OCI-LY3 (cell line): ENCODE measurements around the gene MIPOL1.

ENCODE experiments used
- H2AFZ ChIP-seq: fragments of 200-600, 300-600 bp; shearing (Covaris generic); 2 replicates; pipeline ENCODE4 v1.6.0; 2014; ENCODE audit warnings: antibody characterized with exemption, low read depth, low read length
- H3K27ac ChIP-seq: fragments of 200-600, 300-600 bp; sonication (generic); 2 replicates; pipeline ENCODE4 v1.5.1; 2014; ENCODE audit warnings: mild to moderate bottlenecking, low read length, moderate library complexity, mixed read lengths
- H3K27me3 ChIP-seq: fragments of 200-600, 300-600 bp; sonication (generic); 2 replicates; pipeline ENCODE4 v1.6.1; 2014; ENCODE audit warnings: low read depth, low read length, mixed read lengths
- H3K36me3 ChIP-seq: fragments of 200-600, 300-600 bp; sonication (generic); replicated peaks from 2 replicates; pipeline ENCODE3; 2014; ENCODE audit warnings: low read depth, low read length, mixed read lengths
- H3K4me1 ChIP-seq: fragments of 300-600, 200-600 bp; sonication (generic); 2 replicates; pipeline ENCODE4 v1.6.1; 2014; ENCODE audit warnings: low read length, mixed read lengths
- H3K4me2 ChIP-seq: fragments of 200-600, 300-600 bp; sonication (generic); 2 replicates; pipeline ENCODE4 v1.6.1; 2014; ENCODE audit warnings: low read length, mixed read lengths
- H3K4me3 ChIP-seq: fragments of 300-600, 200-600 bp; sonication (generic); 2 replicates; pipeline ENCODE4 v1.5.1; 2014; ENCODE audit warnings: antibody characterized with exemption, mild to moderate bottlenecking, low read length, moderate library complexity
- H3K79me2 ChIP-seq: fragments of 300-600, 200-600 bp; shearing (Covaris generic); 2 replicates; pipeline ENCODE4 v1.6.1; 2014; ENCODE audit warnings: mild to moderate bottlenecking, low read length, mixed read lengths
- H3K9ac ChIP-seq: fragments of 300-600, 200-600 bp; shearing (Covaris generic); 2 replicates; pipeline ENCODE4 v1.6.0; 2014; ENCODE audit warnings: mild to moderate bottlenecking, low read length, moderate library complexity
- H3K9me3 ChIP-seq: fragments of 200-600, 300-600 bp; shearing (Covaris generic); 2 replicates; pipeline ENCODE4 v1.6.1; 2014; ENCODE audit warnings: low read length, mixed read lengths; ENCODE audit not compliant: insufficient read depth
- H4K20me1 ChIP-seq: fragments of 200-600, 300-600 bp; sonication (generic); 2 replicates; pipeline ENCODE4 v1.6.1; 2016; ENCODE audit warnings: low read length, mixed read lengths; ENCODE audit not compliant: insufficient read depth
- EZH2phosphoT487 ChIP-seq: fragments of 200-600 bp; shearing (Covaris generic); IDR thresholded peaks from 2 replicates; pipeline ENCODE4 v1.6.1; 2018; ENCODE audit warnings: antibody characterized with exemption, mixed run types, low read depth
- TF ChIP-seq, protein P1 (sequence below): fragments of 200-600, 300-600 bp; sonication (generic); IDR thresholded peaks from 2 replicates; pipeline ENCODE4 v1.5.1; 2014; ENCODE audit warnings: antibody characterized with exemption, low read length, low read depth

The MIPOL1 gene

DNA sequence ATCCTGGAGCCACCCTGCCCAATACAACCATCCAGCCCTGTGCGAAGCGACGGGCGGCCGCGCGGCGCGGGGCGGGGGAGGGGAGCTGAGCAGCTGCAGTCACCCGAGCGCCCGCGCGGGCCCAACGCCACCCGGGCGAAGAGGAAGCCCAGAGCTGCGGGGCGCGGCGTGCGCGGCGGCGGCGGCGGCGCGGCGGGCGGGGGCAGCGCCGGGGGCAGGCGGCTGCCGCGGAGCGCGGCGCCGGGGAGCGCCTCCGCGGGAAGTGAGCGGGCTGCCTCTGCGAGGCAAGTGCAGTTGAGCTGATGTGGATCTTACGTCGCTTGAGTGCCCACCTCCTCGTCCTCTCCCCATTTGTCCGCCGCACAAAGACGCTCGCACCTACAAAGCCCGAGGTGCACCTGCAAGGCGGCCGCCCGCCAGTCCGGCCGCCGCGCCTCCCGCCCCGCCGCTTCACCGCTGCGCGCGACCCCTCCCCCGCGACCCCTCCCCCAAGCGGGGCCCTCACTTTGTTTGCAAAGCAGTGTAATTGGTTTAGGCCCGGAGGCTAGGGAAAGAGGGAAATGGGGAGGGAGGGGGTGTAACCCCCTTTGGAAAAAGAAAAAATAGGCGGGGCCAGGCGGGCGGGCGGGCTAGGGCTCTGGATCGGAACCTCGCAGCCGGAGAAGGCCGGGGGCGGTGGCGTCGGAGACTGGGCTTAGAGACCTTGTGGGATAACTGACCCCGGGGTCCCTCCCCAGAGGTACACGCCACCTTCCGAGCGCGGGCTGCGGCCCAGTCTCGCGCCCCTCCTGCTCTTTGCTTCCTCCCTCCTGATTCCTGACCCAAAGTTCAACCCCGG, 397.5 kb downstream of the MIPOL1 start, which contains the start of the genes FOXA1 and TTC6:
Gene FOXA1 (minus strand): TSS at position 279 of the 838 bp plus-strand sequence. CDS start 277 bp downstream, at position 2.
Gene TTC6 (plus strand): TSS at position 659 of the 838 bp plus-strand sequence. CDS start 26,436 bp downstream, outside the sequence.
- Histone ChIP-seq H2AFZ (no peak within 1 kb of the TSS), H3K9me3 (no peaks in the 10 kb centered on the region), H3K27me3 (no peaks in the 10 kb centered on the region), H3K79me2 (no peaks in the 10 kb centered on the region), H3K4me2 (no peak within 1 kb of the TSS), H3K4me3 (no peak within 1 kb of the TSS), H3K27ac (no peak within 1 kb of the TSS), H3K9ac (no peak within 1 kb of the TSS), H3K36me3 (no peaks in the 10 kb centered on the region), H3K4me1 (no peaks in the 10 kb centered on the region), H4K20me1 (no peaks in the 10 kb centered on the region)
- TF ChIP-seq, protein P1, sequence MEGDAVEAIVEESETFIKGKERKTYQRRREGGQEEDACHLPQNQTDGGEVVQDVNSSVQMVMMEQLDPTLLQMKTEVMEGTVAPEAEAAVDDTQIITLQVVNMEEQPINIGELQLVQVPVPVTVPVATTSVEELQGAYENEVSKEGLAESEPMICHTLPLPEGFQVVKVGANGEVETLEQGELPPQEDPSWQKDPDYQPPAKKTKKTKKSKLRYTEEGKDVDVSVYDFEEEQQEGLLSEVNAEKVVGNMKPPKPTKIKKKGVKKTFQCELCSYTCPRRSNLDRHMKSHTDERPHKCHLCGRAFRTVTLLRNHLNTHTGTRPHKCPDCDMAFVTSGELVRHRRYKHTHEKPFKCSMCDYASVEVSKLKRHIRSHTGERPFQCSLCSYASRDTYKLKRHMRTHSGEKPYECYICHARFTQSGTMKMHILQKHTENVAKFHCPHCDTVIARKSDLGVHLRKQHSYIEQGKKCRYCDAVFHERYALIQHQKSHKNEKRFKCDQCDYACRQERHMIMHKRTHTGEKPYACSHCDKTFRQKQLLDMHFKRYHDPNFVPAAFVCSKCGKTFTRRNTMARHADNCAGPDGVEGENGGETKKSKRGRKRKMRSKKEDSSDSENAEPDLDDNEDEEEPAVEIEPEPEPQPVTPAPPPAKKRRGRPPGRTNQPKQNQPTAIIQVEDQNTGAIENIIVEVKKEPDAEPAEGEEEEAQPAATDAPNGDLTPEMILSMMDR = no peak
- no peak for TF ChIP-seq EZH2phosphoT487

DNA sequence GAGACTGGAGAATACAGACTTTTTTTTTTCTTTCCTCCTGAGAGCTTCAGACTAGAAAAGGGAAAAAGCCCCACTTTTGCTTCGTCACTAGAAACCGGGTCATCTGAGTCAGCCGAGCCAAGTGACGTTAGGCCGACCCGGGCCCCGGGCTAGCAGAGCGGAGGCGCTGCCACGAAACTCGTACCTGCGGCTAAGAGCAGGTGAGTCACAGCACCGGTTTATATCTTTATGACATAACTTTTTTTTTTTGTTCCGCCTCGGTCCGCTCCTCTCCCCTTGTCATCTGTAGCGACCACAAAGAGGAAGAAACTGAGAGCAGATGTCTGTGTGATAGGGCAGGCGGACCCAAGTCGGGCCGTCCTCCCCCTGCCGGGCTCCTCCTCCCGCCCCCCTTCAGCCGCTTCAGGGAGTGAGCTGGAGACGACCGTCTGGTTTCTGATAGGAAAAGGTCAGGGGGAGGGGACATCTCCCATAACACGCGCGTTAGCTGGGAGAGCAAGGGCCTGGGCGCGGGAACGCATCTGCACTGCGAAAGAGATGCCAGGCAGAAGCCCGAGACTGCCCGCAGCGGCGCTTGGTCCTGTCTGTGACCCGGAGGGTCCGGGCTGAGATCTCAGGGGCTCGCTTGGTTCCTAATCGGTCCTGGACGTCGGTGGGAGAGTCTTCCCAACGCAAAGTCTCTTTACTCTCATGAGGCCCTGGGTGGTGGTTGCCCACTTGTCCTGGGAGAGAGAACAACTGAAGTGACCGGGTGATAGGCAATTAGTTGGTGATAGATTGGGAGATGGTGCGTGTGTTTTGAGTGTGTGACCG, 398.3 kb downstream of the MIPOL1 start:
- Histone ChIP-seq H3K79me2 (no peaks in the 10 kb centered on the region), H3K27ac (no peak overlapping the region), H3K27me3 (no peaks in the 10 kb centered on the region), H3K4me3 (no peak overlapping the region), H3K9me3 (no peaks in the 10 kb centered on the region), H4K20me1 (no peaks in the 10 kb centered on the region), H2AFZ (no peak overlapping the region), H3K4me2 (no peak overlapping the region), H3K9ac (no peak overlapping the region), H3K36me3 (no peaks in the 10 kb centered on the region), H3K4me1 (no peaks in the 10 kb centered on the region)
- TF ChIP-seq, protein P1 = no peak
- TF ChIP-seq EZH2phosphoT487 = no peak

DNA sequence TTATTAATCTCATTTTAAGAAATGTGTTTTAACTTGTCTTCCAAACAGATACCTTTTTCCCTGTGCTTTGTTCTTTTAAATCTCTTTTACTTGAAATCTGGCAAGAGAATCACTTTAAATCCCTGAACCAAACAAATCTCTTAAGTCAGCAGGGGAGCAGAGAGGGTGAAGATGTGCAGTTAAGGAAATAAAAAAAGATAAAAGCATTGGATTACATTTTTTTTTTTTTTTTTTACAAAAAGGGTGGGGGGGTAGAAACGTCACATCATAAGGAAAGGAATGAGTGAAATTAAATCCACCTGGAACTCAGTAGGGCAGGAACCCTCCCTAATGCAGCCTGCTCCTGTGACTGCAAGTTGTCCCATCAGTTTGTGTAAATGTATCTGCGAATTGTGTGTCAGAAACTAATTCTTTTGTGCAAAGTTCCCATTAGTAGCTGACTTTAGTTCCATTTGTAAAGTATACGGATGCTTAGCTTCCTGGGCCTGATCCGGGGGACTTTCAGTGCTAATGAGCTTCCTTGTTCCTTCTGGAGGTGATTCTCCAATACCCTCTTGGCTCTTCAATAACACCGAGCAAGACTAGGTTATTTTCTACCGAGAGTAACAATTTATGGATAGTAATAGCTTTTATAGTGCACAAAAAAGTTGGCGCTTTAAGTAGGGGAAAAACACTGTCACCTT, 399.2 kb downstream of the MIPOL1 start:
- Histone ChIP-seq H3K4me3 (no peak overlapping the region), H3K79me2 (no peaks in the 10 kb centered on the region), H3K27me3 (no peaks in the 10 kb centered on the region), H4K20me1 (no peaks in the 10 kb centered on the region), H3K9ac (no peak overlapping the region), H2AFZ (no peak overlapping the region), H3K36me3 (no peaks in the 10 kb centered on the region), H3K9me3 (no peaks in the 10 kb centered on the region), H3K4me2 (no peak overlapping the region), H3K27ac (no peak overlapping the region), H3K4me1 (no peaks in the 10 kb centered on the region)
- TF ChIP-seq, protein P1 = no peak
- TF ChIP-seq EZH2phosphoT487 = no peak
